Brain microvascular endothelial cell (primary cell): ENCODE measurements around the gene DDX42.
"Not testable (repeated sequence)": the region's sequence is repeated elsewhere in the genome, so short reads cannot be mapped to it uniquely, and the experiment has no call there.

Source experiments
- DNase-seq: peaks from one replicate; pipeline ENCODE4 v3.0.0-alpha.2; 2020
- H3K27ac ChIP-seq: fragments of 250-450 bp; sonication (Bioruptor Pico); 2 replicates; pipeline ENCODE4 v1.5.1; 2020; ENCODE audit warnings: mild to moderate bottlenecking, moderate library complexity
- H3K27me3 ChIP-seq: fragments of 250-450 bp; sonication (Bioruptor Pico); replicated peaks from 2 replicates; pipeline ENCODE4 v1.5.1; 2020; ENCODE audit warnings: mild to moderate bottlenecking
- H3K36me3 ChIP-seq: fragments of 250-450 bp; sonication (Bioruptor Pico); replicated peaks from 2 replicates; pipeline ENCODE4 v1.5.1; 2020; ENCODE audit warnings: mild to moderate bottlenecking
- H3K4me3 ChIP-seq: 2 replicates; pipeline ENCODE4 v1.5.1; 2011; ENCODE audit warnings: low read depth, mild to moderate bottlenecking, control low read depth, low read length, moderate library complexity
- CTCF ChIP-seq: IDR thresholded peaks from 2 replicates; pipeline ENCODE4 v1.5.1; 2011; ENCODE audit warnings: low read depth, mild to moderate bottlenecking, moderate library complexity, low read length, control low read depth, inconsistent platforms; ENCODE audit errors: missing control alignments
- in situ Hi-C: cut with HindIII; loops from 2 replicates; pipeline ENCODE4 v1.10.0; 2017; ENCODE audit warnings: low sequenced_read_pairs, low pct_ligation_motif_present

DDX42 gene

GRCh38 chr17:63859257-63859656, 85.3 kb downstream of the DDX42 start:
- DNase-seq, result no peak
- in situ Hi-C loops, result no loop called here
- Histone ChIP-seq H3K36me3 (no peaks in the 10 kb centered on the region), H3K4me3 (no peak overlapping the region), H3K27ac (no peak overlapping the region), H3K27me3 (no peaks in the 10 kb centered on the region)
- no peak for TF ChIP-seq CTCF

- H3K4me3 ChIP-seq, H3K36me3 ChIP-seq, H3K27ac ChIP-seq, H3K27me3 ChIP-seq, DNase-seq, in situ Hi-C loops: not testable (repeated sequence)
- peak; percentile 38 for TF ChIP-seq CTCF
These were observed 92.7 kb downstream of the DDX42 start for GRCh38 chr17:63866625-63867024.
